WI38 (cell line): ENCODE measurements around the gene RPH3AL.

Experiments used
- H3K4me3 ChIP-seq: 2 replicates; pipeline ENCODE4 v1.5.1; 2011; ENCODE audit warnings: low read depth, mild to moderate bottlenecking, control low read depth, low read length
- CTCF ChIP-seq: IDR thresholded peaks from 2 replicates; pipeline ENCODE4 v1.5.1; 2012; ENCODE audit warnings: low read depth, mild to moderate bottlenecking, control low read depth, low read length

The RPH3AL gene

DNA sequence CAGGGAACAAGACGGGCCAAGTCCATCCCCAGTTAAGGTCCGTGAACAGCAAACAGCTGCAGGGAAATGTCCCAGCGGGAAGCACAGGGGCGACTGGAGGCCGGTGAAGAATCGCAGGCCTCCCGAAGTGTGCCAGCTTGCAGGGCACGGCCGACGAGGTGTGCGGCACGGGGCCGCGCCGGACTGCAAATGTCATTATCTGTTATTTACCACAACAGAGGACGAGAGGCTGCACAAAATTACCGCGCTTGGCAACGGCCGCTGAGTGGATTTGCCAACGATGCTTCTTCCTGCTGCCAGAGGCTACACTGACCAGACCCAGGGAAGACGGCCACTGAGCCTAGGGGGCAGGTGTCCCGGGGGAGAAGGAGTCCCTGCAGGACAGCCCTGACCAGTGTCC, 53.1 kb downstream of the RPH3AL start:
- TF ChIP-seq CTCF, result no peak

GRCh38 chr17:298791-299450, 53.7 kb downstream of the RPH3AL start:
- TF ChIP-seq CTCF, result no peak
- no peak overlapping the region for H3K4me3 ChIP-seq

More for the DNA sequence above, 53.1 kb downstream of the RPH3AL start:
- no peak overlapping the region for H3K4me3 ChIP-seq

DNA sequence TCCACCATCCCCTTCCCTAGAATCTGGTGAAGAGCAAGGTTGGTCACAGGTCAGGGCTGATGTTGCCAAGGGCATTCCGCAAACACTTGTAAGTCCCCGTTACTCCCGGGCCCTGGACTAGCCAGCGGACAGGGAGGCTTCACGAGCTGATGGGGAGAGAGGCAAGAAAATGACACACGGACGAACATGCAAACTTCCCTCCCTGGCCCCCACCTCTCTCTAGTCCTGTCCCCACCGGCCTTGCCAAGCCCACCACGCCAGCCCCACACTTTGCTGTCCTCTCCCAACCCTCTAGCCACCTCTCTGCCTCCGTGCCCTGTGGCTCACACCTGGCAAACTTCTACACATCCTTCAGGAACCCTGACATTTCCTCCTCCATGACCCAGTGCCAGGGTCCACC, 54.8 kb downstream of the RPH3AL start:
- no peak for TF ChIP-seq CTCF
- H3K4me3 ChIP-seq, result no peak overlapping the region

- no peak for TF ChIP-seq CTCF
- no peak overlapping the region for H3K4me3 ChIP-seq
Observed at GRCh38 chr17:296906-297690, 55.5 kb downstream of the RPH3AL start.

DNA sequence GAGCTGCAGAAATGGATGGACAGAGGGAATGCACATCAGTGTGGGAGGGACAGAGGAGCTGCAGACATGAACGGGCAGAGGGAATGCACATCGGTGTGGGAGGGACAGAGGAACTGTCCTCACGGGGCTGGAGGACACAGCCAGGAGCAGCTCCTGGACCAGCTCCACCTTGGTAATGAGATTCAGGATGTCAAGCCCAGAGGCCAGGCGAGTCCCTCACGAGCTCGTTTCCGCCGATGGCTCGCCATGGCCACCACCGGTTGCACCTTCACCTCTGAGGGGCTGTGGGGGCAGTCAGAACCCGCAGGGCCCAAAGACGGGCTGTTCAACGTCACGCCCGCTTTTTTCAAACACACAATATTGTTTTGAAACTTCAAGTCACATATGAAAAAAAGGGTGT, 56.2 kb downstream of the RPH3AL start:
- no peak for TF ChIP-seq CTCF
- no peak overlapping the region for H3K4me3 ChIP-seq

GRCh38 chr17:292531-293382, 59.9 kb downstream of the RPH3AL start:
- no peak for TF ChIP-seq CTCF
- H3K4me3 ChIP-seq, result no peak overlapping the region
